H4 (cell line): ENCODE results near the gene SLC22A12. TPM values are rescaled to one million over a fixed set of nuclear protein-coding genes. Genes with fewer than 3 reads are reported as not detected.

ENCODE experiments used
- DNase-seq: peaks from one replicate; pipeline ENCODE4 v3.0.0-alpha.2; 2015; ENCODE audit warnings: low spot score
- total RNA-seq: library from RNA; depleted of rRNA; stranded (reverse); fragments of >200 nt; shearing (Covaris generic); gene quantifications from 2 replicates; pipeline ENCODE4 v1.2.3, GENCODE V29; 2014

The SLC22A12 gene
- total RNA-seq, 1 experiment from 2014 or later, result not detected

DNA sequence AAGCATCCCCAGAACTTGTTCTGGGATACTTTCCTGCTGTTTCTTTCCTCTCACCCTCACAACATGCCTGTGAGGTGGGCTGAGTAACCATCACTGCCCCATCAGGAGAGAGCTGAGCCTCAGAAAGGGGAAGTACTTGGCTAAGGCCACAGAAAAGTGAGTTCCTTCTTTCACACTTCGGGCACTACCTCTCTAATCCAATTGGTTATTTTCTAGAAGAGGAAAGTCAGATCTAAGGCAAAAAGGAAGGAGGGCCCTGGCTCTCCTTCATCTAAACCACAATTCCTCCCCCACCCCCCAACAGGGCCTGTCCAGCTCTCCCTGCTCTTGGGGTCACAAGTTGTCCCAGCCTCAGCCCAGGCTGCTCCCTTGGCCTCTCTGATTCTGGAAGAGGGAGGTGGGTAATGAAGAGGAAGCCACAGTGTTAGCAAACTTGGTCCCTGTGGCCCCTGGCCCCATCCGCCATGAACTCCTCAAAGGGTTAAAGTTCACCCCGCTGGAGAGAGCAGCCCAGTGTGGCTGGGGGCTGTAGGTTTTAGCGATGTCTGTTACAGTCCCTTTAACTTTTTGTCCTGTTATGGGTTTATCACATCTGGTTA, 34.0 kb downstream of the SLC22A12 start:
- DNase-seq, result no peak

DNA sequence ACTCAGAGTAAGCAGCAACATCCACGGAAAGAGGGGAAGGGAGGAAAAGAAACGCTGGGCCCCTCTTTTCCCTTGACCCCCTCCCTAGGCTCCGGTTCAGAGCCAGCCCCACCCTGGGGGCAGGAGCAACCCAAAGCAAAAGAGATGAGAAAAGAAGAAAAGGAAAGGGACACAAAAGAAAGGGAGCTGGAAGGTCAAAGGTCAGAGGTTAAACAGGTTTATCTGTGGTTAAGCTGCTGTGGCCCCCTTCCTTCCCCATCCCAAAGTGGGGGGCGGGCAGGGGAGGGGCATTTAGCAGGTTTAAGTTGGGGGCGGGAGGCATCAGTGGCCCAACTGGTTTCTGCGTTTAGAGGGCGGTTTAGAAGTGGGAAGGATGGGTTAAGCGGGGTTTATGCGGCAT, 35.6 kb downstream of the SLC22A12 start:
- no peak for DNase-seq

DNA sequence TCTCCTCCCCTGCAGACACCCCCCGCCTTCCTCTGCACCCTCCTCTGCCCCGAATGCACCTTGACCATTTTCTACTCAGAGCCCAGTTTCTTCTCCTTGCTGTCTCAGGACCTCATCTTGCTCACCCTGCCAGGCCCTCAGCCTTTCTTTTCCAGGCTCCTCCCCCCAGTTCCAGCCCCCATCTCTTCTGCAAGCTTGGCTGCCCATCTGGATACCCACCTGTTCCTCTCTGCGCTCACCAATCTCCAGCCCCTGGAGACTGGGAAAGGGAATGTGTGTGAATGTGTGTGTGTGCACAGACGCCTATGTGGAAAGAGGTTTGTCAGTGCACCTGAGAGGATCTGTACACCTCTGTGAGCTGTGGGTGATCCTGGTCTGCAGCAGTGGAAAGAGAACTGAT, 36.4 kb downstream of the SLC22A12 start:
- DNase-seq, result no peak

DNA sequence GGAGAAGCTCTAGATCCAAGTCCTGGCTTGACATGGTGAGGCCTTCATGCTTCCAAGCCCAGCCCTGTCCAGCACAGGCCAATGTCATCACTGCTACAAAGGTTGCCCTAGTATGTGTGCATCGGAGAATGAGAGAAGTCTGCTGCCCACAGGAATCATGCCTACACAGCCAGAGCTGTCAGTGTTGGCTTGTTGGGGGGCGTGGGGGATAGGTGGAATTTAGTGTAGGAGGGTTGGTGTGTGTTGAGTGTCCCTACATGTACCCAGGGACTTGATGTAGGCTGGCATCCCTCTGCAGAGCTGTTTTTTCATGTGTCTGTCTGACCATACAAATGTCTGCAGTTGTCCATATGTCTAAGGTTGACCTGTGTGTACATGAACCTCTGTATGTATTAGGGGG, 37.6 kb downstream of the SLC22A12 start:
- DNase-seq, result no peak

DNA sequence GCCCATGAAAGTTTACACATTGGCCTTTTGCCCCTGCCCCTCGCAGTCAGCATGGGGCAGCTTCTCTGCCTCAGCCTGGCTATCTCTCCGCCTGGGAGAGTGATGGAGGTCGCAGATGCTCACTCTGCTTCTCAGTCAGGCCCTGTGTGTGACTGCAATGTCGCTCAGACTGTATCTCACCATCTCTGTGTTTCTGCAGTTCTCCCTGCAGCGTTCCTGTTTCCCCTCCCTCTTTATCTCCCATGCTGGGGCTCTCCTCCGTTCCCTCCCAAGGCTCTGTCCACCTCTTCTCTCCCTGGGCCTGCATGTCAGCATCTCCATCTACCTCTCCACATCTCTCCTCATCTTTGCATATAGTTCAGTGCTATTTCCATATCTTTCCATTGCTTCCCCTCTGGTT, 38.1 kb downstream of the SLC22A12 start:
- no peak for DNase-seq

DNA sequence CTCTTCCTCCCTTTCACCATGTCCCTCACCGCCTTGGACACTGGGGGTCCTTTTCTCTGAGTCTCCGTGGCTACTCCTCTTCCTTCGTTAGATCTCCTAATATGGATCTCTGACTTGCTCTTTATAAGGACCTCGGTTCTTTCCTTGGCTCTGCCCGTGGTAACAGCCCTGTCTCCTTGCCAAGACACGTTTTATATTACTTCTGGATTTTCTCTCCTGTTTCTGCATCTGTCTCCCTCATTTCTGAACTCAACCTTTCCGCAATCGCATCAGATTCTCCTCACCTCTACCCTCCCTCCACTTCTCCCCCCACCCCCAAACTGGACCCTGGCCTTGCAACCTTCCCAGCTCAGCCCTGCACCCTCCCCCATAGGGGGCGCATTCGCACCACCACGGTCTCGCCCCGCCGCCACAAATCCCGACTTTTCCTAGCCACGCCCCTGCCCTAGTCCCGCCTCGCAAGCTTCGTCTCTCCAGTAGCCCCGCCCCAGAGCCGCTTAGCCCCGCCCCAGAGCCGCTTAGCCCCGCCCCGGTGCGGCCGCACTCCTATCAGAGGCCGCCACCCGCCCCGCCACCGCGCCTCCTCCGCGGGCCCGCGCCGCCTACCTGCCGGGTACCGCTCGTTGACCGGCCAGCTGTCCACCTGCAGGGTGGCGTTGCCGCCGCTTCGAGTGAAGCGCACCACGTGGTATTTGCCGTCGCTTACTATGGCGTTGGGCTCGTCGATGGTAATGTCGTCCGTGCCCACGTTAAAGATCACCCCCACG, 39.0 kb downstream of the SLC22A12 start:
- no peak for DNase-seq

DNA sequence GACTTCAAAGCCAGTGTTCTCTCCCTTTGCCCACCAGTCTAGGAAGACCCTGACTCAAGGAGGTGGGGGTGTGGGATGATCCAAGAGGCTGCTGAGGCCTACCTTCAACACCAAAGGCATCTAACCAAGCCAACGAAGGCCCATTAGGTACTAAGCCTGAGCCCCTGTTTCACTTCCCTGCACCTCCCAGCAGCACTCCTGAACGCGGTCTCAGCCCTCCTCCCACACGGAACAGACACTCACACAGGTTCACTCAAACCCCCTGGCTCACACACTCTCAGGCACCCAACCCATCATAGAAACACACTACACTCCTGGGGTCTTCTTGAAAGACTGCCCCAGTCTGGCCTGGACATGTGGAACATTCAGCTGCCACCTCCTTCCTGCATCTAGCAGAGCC, 40.7 kb downstream of the SLC22A12 start:
- DNase-seq, result no peak

DNA sequence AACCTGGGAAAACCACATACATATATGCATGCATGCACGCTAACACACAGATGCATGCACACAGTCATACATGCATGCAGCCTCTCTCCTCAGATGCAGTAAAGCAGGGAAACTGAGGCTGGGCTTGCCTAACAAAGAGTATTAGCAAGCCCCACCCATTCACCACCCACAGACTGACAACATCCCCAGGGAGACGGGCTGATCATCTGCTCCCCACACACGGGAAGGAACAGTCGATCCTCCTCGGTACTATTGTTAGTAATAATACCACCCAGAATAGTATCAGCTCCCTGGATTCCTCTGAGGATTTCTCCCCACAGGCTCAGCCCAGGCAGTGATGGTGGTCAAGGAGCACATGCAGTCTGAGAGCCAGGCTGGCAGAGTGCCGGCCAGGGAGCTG, 41.2 kb downstream of the SLC22A12 start:
- DNase-seq, result no peak

DNA sequence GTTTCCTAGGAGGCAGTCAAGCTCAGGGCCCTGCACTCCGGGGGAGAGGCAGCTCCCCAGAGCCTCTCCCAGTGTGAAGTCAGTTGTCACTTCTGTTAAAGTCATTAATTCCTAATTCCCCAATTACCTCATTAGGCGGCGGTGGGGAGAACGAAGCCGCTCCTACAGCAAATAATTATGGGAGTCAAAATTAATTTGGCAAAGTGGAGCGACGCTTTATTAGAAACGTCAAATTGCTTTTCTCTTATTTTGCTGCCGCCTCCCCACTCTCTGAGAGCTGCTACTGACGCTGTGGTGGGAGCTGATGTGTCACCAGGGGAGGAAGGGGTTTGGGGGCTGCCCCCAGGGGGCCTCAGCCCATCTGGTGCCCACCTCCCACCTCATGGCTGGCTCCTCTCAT, 41.6 kb downstream of the SLC22A12 start:
- no peak for DNase-seq

DNA sequence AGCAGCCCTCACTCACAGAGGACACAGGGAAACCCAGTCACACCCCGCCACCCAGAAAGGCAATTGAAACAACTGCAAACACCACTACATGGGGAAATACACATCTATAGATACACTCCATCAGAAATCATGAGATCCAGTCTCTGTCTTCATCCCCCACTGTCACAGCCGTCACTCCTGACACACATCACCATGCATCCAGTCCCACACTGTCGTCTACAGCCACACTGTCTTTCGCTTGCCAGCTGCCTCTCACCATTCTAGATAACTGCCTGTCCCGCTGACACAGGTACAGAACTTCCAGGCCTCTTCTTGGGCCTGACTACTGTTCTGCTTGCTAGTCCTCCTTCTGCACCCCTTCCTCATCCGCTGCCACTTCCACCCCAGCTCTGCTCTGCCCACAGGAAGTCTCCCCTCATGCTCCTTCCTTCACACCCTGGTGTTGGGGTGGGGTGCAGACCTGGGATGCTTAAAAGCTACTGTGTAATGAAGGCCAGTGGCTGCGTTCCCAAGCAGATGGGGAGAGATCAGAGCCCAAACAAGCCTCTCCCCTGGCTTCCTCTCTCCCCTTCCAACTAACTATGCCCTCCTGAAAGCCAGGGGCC, 42.6 kb downstream of the SLC22A12 start:
- DNase-seq, result no peak

DNA sequence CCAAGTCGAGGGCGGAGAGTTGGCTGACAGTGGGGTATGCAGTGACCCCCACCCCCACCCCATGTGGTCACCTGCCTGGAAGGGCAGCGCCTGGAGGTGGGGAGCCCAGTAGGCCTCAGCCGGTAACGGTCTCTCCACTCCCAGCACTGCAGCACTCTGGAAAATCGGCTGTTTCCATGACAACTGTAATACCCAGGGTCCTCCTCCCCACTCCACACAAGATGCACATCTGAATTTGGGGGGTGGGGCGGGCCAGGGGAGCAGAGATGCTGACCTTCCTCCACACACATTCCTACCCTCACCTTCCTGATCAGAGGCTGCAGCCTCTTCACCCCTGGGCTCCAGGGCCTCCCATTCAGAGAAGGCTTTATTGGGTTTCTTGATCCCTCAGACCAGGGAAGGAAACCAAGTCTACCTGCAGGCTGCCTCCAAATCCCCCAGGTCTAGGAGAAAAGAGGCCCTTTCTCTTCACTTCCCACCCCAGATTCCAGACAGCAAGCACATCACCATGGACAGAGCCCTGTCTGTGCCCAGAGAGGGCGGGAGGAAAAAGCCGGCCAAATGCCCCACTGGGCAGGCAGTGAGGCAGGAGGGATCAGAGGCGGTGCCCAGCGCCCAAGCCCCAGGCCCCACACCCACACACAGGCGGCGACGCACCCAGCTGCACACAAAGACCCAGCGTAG, 46.5 kb downstream of the SLC22A12 start:
- DNase-seq, result no peak

DNA sequence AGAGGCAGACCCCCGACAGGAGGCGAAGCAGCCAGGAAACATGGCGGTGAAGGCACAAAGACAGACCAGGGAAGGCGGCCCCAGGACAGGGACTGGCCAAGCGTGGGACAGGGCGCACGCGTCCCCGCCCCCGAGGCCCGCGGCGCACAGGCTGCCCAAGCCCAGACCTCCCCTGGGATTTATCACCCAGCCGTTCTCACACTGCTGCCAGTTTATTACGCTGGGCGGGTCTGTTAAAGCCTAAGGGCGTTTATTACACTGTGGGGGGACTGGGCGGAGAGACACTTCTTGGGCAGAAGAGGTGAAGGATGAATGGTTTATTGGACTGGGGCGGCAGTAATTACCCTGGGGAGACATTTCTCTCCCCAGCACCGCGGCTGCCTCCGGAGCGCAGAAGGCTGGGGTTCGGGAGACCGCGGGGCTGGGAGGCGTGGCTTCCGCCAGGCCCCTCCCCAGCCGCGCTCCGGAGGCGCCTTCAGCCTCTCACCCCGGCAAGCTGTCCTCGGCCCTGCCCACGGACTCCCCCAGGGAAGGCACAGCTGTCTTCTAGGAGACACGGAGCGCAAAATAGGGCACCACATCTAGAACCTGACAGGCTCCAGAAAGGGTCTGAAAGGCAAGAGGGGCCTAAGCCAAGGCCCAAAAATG, 47.1 kb downstream of the SLC22A12 start:
- no peak for DNase-seq

DNA sequence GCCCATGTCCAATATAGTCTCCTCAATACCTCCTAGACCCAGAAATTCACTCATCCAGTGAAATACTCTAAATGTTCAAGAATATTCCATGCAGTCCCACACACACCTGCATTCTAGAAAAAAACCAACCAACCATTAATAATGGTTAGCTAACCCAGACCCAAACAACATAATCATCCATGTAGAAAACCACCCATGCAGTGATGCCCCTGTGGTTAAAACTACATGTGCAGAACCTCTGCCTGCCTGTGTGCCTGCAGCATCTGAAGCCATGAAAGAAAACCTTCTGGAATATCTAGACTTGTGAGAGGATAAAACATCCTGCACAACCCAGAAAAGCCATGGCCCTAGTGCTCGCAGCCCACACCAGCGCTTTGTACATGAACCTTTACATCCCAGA, 47.8 kb downstream of the SLC22A12 start:
- no peak for DNase-seq

DNA sequence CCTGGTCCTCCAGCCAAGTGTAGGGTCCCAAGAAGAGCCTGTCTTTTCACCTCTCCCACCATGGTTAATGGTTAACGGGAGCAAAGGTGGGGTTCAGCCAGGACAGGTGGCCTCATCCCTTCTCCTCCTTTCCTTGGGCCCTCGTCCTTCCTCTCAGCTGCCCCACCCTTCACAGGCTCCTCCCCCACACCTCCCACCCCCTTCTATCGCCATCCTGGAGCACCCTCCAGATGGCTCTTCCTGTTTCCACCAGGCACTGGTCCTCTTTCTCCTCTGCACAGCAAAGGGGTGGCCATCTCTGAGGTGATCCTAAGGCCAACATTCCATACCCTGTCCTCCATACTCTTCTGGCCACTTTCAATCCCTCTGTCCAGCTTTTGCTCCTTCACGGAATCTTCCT, 48.9 kb downstream of the SLC22A12 start:
- no peak for DNase-seq

DNA sequence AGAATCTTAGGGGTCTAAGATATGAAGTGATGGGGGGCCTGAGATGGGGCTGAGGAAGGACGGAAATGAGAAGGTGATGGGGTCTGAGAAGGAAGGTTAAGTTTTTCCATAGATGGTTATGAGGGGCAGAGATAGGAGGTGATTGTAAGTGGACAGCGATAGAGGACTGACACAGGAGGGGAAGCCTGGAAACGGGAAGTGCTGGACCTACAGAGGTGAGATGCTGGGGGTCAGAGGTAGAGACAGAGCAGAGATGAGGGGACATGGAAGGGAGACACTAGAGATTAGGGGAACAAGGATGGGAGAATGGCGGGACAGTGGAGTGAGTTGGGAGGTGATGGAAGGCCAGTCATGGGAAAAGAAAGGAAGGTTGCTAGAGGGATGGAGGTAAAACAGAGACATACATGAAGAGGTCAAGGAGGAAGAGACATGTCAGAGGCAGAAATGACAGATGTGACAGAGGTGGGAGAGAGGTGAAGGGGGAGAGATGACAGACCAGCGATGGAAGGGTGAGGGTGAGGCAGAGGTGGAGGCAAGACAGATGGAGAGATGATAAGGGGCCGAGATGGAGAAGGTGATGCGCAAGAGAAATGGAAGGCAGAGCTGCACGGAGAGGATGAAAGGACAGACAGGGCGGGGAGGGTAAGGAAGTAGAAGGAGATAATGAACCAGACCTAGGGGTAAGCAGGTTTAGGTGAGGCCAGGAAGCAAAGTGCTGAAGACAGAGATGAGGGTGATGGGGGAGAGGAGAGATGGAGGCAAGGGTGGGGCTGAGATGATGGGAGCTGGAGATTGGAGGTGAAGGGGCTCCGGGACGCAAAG, 50.8 kb downstream of the SLC22A12 start:
- no peak for DNase-seq

DNA sequence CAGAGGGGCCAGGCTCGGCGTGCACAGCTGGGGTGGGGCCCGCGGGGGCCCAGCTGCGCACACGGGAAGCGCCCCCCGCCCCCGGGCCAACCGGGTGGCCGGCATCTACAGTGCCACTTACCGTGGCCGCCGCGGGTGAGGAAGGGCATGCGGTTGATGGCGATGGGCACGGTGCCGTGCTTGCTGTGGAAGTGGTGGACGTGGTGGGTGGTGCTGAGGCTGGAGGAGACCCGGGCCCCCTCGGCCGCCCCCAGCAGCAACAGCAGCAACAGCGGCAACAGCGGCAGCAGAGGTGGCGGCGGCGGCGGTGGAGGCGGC, 51.4 kb downstream of the SLC22A12 start:
- no peak for DNase-seq

DNA sequence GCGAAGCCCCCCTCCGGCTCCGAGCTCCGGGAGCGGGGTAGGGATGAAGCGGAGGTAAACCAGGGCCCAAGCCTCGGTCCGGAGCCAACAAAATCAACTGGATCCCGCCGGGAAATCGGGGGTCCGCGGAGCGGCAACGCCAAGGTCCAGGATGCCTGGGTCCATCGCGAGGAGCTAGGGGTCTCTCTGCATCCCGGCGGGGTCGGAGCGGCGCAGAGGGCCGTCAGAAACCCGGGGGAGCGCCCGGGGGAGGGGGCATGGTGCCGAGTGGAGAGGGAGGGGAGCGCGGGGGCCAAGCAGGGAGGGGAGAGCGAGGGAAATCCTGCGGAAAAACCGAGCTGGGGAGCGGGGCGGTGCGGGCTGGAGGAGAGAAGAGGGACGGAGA, 51.8 kb downstream of the SLC22A12 start:
- DNase-seq, result no peak

DNA sequence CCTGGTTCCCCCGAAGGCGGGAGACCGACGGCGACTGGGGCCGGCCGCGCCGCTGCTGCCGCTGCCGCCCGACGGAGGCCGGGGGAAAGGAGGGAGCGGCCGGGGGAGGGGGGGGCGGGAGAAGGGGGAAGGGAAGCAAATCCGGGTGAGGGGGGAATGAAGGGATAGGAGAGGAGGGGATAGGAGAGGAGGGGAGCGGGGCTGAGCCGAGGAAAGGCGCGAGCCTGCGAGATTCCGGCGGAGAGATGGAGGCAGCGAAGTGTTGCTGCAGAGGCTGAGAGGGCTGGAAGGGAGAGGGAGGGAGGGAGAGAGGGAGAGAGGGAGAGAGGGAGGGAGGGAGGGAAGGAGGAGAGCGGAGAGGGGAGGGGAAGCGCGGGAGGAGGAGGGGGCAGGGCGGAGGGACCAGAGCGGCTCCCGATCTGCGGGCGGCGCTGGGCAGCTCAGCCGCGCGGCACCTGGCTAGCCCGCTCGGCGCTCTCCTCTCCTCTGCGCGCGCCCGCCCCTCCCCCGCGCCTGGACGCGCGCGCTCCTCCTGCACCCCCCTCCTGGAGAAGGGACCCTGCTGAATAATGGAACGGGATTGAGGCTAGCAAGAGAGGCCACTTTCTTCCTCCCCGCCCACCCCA, 52.3 kb downstream of the SLC22A12 start:
- DNase-seq, result peak; percentile 27

DNA sequence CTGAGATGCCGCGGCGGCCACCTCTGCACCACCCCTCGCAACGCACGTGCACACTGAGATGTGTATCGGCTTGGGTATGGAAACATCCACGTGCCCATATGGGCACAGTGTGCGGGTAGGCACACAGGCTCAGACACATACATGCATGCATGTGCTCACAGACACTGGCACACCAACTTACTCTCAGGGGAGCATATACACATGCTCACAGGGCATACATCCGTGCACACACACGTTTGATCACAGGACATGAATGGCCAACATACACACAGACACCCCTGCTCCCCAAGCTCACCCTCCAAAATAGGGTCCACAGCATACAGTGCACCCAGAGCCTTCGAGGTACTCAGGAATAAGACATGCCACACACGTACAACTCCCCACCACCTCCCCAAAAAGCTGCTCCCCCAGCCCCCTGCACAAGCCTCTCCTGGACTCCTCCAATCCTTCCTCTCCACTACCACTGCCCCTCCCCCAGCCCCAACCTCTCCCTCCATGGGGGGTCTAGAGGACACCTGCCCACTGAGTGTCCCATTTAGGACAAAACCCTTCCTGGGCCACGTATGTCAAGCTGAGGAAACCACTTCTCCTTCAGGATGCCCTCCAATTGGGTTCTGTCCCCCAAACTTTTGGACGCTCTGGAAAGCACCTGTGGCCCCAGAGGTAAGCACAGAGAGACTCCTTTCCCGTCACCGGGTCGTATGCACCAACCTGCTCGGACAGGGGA, 53.1 kb downstream of the SLC22A12 start:
- DNase-seq, result no peak

DNA sequence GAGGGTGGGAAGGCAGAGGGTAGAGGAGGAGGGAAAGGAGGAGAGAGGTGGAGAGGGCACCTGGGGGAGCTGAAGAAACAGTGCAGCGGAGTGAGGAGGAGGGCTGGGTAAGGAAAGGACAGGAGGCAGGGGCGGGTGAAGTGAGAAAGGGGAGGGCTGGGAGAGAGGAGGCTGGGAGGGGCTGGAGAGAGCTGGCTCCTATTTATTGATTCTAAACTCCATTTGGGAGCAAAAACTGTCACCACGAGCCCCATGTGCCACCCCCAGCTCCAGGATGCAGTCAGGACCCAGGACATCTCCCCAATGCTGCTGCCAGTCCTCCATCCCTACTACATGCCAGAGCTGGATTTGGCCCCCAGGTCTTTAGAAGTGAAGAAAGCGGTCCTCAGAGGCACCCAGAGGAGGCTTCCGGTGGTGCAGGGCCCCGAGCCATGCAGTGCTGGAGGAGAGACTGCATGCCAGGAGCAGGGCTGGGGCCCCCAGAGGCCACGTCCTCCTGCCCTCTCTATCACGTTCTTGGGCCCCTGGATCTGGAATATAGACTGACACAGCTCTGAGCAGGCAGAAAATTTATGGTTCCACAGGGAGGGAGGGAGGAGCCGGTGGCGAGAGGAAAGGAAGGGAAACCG, 53.7 kb downstream of the SLC22A12 start:
- no peak for DNase-seq
